Fibroblast of skin of abdomen (primary cell): Measurements from ENCODE around the gene ATP2A1.
"Not testable (repeated sequence)": the region's sequence is repeated elsewhere in the genome, so short reads cannot be mapped to it uniquely, and the experiment has no call there.

ENCODE experiments used
- DNase-seq: peaks from one replicate; pipeline ENCODE4 v3.0.0-alpha.2; 2013

ATP2A1 gene

GRCh38 chr16:28882551-28883160, 4.4 kb downstream of the ATP2A1 start:
- no peak for DNase-seq

- DNase-seq, result no peak
Measured at GRCh38 chr16:28883221-28883996, 5.1 kb downstream of the ATP2A1 start.

DNA sequence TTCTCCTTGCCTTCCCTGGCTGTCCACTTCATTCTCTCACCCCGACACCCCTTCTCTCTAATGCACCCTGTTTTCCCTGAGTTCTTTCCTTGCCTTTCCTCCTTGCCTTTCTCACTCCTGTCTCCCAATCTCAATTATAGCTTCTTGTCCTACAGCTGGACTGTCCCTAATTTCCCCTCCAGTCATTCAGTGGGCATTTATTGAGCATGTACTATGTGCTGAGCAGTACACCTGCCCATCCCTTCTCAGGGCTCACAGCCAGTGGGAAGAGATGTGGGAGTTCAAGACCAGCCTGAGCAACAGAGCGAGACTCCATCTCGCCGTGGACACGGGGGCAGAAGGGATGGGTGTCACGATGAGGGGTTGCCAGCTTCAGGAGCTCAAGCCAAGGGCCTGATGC, 5.8 kb downstream of the ATP2A1 start:
- no peak for DNase-seq

DNA sequence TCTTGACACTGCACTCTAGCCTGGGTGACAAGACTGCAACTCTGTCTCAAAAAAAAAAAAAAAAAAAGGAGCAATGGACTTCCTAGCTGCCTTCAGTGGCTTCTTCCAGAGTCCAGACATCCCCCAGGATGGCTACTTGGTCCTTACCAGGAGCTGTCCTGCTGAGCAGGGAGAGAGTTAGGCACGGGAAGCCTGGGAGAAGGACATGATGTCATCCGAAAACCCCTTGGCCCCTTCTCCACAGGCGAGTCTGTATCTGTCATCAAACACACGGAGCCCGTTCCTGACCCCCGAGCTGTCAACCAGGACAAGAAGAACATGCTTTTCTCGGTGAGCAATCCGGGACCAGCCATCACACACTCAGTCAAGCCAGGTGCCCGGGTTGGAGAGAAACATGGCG, 8.7 kb downstream of the ATP2A1 start:
- no peak for DNase-seq

- DNase-seq, result not testable (repeated sequence)
Measured at GRCh38 chr16:28890355-28890754, 12.1 kb downstream of the ATP2A1 start.

DNA sequence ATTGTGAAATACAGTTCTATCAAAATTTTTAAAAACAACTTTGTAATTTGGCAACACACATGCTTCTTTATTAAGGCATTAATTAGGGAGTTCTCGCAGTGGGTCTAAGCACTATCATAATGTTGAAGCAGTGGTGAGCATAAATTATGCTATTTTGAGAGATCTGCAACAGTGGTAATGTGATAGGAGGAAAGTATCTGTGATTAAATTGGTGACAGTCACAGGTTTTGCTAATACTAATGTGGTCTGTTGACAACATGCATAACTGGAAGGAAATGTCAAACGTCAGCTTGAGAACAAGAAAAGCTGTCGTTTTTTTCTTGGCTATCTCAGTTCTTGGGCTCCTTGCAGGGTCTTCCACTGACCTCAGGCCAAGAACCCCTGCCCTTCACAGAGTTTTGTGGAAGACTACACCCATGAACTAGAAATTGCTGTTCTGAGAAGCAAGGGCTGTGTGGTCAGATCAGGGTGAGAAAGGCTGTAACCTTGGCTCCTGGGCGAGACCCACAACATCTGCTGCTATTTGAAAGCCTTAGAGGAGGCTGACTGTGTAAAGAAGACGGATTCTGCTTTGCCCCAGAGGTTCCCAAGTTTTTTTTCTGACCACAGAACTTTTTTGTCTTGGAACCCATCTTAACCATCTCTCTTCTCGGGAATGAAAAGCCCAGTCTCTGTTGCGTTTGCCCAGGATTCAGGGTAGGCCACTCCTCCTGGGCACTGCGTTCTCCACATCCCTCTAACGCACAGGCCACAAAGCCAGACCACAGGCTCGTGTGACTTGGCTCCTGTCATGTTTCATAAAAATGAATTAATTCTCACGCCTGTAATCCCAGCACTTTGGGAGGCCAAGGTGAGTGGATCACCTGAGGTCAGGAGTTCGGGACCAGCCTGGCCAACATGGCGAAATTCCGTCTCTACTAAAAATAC, 13.9 kb downstream of the ATP2A1 start:
- no peak for DNase-seq

GRCh38 chr16:28893291-28893690, 15.0 kb downstream of the ATP2A1 start:
- DNase-seq, result no peak

GRCh38 chr16:28895609-28896008, 17.3 kb downstream of the ATP2A1 start:
- DNase-seq, result no peak

GRCh38 chr16:28897826-28898225, 19.5 kb downstream of the ATP2A1 start:
- no peak for DNase-seq

GRCh38 chr16:28898266-28898665, 20.0 kb downstream of the ATP2A1 start:
- no peak for DNase-seq

DNA sequence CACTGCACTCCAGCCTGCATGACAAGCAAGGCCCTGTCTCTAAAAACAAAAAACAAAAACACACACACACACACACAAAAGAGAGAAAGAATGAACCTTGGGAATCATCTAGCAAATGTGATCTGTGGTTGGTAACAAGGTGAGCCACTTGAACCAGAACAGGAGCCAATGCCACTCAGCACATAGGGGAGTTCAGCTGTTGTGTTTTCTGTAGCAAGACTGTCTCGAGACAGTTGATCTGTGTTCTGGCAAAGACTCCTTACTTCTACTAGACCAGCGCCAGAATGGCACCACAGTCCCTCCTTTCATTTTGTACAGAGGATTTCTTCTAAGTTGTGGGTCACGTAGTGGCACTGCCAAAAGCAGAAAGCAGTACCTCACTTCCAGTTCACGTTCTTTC, 20.7 kb downstream of the ATP2A1 start:
- DNase-seq, result no peak

DNA sequence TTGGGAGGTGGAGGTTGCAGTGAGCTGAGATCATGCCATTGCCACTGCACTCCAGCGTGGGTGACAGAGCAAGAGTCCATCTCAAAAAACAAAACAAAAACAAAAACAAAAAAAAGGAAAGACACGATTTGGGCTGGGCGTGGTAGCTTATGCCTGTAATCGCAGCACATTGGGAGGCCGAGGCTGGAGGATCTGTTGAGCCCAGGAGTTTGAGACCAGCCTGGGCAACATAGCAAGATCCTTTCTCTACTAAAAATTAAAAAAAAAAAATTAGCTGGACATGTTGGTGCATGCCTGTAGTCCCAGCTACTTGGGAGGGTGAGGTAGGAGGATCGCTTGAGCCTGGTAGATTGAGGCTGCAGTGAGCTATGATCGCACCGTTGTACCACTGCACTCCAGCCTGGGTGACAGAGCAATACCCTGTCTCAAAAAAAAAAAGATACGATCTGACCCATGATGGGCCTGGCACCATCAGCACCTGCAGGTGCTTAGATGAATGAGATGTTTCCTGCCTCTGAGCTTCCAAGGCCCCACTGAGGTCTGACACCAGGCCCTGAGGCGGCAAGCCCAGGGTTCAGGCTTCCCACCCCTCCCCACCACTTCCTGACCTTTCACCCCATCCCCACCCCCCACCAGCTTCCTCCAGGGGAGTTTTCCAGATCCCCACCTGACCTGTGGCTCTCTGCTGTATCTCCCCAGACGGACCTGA, 21.7 kb downstream of the ATP2A1 start:
- no peak for DNase-seq

DNA sequence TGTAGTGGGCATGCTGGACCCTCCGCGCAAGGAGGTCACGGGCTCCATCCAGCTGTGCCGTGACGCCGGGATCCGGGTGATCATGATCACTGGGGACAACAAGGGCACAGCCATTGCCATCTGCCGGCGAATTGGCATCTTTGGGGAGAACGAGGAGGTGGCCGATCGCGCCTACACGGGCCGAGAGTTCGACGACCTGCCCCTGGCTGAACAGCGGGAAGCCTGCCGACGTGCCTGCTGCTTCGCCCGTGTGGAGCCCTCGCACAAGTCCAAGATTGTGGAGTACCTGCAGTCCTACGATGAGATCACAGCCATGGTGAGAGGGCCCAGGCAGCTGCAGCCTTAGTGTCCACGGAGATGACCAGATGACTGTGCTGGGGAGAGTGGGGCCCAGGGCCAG, 22.3 kb downstream of the ATP2A1 start:
- DNase-seq, result no peak

DNA sequence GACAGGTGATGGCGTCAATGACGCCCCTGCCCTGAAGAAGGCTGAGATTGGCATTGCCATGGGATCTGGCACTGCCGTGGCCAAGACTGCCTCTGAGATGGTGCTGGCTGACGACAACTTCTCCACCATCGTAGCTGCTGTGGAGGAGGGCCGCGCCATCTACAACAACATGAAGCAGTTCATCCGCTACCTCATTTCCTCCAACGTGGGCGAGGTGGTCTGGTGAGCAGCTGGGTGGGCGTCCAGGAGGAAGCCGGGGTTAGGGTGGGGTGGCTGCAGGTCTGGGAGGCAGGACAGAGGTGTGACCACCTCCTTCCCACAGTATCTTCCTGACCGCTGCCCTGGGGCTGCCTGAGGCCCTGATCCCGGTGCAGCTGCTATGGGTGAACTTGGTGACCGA, 23.6 kb downstream of the ATP2A1 start:
- no peak for DNase-seq

DNA sequence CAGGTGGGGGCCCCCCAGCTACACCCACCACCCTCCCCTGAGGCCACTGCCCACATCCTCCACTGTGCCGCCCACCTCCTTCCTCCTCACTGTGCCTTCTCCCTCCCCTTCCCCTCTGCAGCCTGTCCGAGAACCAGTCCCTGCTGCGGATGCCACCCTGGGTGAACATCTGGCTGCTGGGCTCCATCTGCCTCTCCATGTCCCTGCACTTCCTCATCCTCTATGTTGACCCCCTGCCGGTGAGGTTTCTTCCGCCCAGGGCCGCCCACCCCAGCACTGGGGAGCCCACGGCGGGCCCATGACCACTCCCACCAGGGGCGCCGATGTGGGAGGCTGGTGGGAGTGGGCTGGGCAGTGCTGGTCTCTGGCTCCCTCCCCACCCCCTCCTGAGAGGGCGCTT, 24.6 kb downstream of the ATP2A1 start:
- no peak for DNase-seq

GRCh38 chr16:28903344-28904042, 25.2 kb downstream of the ATP2A1 start:
- DNase-seq, result no peak

GRCh38 chr16:28904363-28904762, 26.1 kb downstream of the ATP2A1 start:
- no peak for DNase-seq

GRCh38 chr16:28904828-28905227, 26.5 kb downstream of the ATP2A1 start:
- no peak for DNase-seq

GRCh38 chr16:28905229-28905754, 27.0 kb downstream of the ATP2A1 start:
- DNase-seq, result no peak

DNA sequence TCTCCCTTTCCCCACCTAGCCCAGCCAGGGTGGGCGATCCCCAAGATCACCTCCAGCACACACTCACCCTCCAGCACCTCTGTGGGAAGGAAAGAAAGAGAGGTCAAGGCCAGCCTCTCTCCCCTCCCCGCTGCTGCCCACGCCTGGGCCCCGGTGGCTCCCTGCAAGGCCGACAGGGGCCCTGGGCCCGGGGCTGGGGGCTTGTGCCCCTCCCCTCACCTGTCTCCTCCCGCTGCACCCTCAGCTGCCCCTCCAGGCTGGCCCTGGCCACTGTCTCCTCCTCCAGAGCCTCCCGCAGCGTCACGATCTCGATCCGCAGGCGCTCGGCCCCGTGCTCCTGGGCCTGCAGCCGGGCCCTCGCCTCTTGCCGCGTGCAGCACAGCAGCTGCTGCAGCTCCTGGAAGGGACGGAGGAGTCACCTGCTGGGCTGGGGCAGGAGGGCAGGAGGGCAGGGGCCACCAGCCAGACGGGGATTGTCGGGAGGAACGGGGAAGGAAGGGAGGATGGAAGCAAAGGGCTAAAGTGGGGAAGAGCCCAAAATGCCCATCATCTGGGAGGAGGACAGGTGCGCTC, 27.6 kb downstream of the ATP2A1 start:
- DNase-seq, result no peak
